Measurements from ENCODE around the gene RNF207. TPM values are rescaled to one million over a fixed set of nuclear protein-coding genes. Genes with fewer than 3 reads are reported as not detected.
A peak's percentile ranks its signal among the peaks of the same experiment; 100 is the strongest.

RNF207 gene
- total and polyA plus RNA-seq, 4 donors, result 3.3 to 13.7 (median 5.8) TPM

GRCh38 chr1:6199298-6200187, 6.4 kb upstream of the RNF207 start, which contains the start of gene RPL22:
Gene RPL22 (minus strand): TSS chr1:6199595. CDS start chr1:6199573, 22 bp downstream.
- TF ChIP-seq SP1 (IDR thresholded peaks at IDR 0.05) (peak; percentile 92), ZBTB33 (IDR thresholded peaks at IDR 0.05) (peak; percentile 97), HNF4A (conservative IDR thresholded peaks at IDR 0.05) (peak; percentile 47 to 60), RAD21 (IDR thresholded peaks at IDR 0.05) (peak; percentile 40 to 55), GABPA (IDR thresholded peaks at IDR 0.05 in 1 of 2, conservative IDR thresholded peaks at IDR 0.05 in 1 of 2) (peak in 1 of 2 donors; percentile 77), FOXA1 (IDR thresholded peaks at IDR 0.05) (peak; percentile 76), REST (IDR thresholded peaks at IDR 0.05) (peak; percentile 89), NR2F2 (IDR thresholded peaks at IDR 0.05) (peak; percentile 11), TAF1 (conservative IDR thresholded peaks at IDR 0.05) (peak; percentile 55), MAX (IDR thresholded peaks at IDR 0.05) (peak; percentile 99), JUND (IDR thresholded peaks at IDR 0.05) (no peak), YY1 (IDR thresholded peaks at IDR 0.05) (peak; percentile 98), EGR1 (IDR thresholded peaks at IDR 0.05; ENCODE audit: low read depth in 2 of 2) (peak; percentile 42 to 89), CTCF (IDR thresholded peaks at IDR 0.05; ENCODE audit: low read depth, low read length, missing input control) (no peak), ATF3 (IDR thresholded peaks at IDR 0.05) (peak; percentile 43), FOXA2 (IDR thresholded peaks at IDR 0.05) (peak; percentile 72), RXRA (IDR thresholded peaks at IDR 0.05) (peak; percentile 69 to 74), HNF4G (IDR thresholded peaks at IDR 0.05) (peak; percentile 11)
- Histone ChIP-seq H3K27me3 (ENCODE audit: control insufficient read depth in 4 of 4, insufficient read depth in 4 of 4, low read length in 3 of 4) (no peaks in the 10 kb centered on the region), H3K4me3 (ENCODE audit: low read depth in 1 of 3, low read length in 3 of 3) (peak within 1 kb of the TSS; percentile 81 to 99 (median 94)), H3K27ac (ENCODE audit: low read depth in 1 of 2, low read length in 2 of 2) (peak within 1 kb of the TSS; percentile 75 to 86), H3K36me3 (ENCODE audit: control insufficient read depth in 4 of 4, insufficient read depth in 3 of 4, low read depth in 1 of 4, low read length in 3 of 4) (peaks cover 2 to 15% (median 11%) of the 10 kb centered on the region in 4 donors), H3K9ac (ENCODE audit: low read depth in 1 of 2, low read length in 2 of 2) (peak within 1 kb of the TSS; percentile 94), H3K9me3 (ENCODE audit: control insufficient read depth in 4 of 4, low read length in 3 of 4) (no peaks in the 10 kb centered on the region), H3K4me1 (ENCODE audit: control insufficient read depth in 4 of 4, insufficient read depth in 4 of 4, low read length in 3 of 4) (peaks cover 7 to 29% (median 21%) of the 10 kb centered on the region in 4 donors)
- 2% methylated on average over 53 of the region's 53 CpGs for WGBS
- DNase-seq (ENCODE audit: low spot score), result peak; percentile 94
